GM23338 (cell line): Measurements from ENCODE around the gene CHMP1B. TPM values are rescaled to one million over a fixed set of nuclear protein-coding genes. Genes with fewer than 3 reads are reported as not detected.

Experiments used
- ATAC-seq: fragments of 200-7000 bp; cut with Tn5 transposase; 3 replicates; pipeline ENCODE4 v1.9.1; 2020
- DNase-seq: peaks from one replicate; pipeline ENCODE4 v3.0.0-alpha.2; 2015; ENCODE audit warnings: low spot score
- H2AFZ ChIP-seq: fragments of 200-600 bp; sonication (generic); 2 replicates; pipeline ENCODE4 v1.8.0; 2016; ENCODE audit warnings: antibody characterized with exemption, mild to moderate bottlenecking, moderate library complexity
- H3F3A ChIP-seq: fragments of 200-600 bp; sonication (generic); replicated peaks from 2 replicates; pipeline ENCODE4 v1.8.0; 2017; ENCODE audit warnings: antibody characterized with exemption, mixed run types, low read depth
- H3K27ac ChIP-seq: fragments of 200-600 bp; sonication (generic); 2 replicates; pipeline ENCODE4 v1.6.1; 2016; ENCODE audit warnings: low read depth
- H3K27me3 ChIP-seq: fragments of 200-600 bp; sonication (generic); 2 replicates; pipeline ENCODE4 v1.8.0; 2016; ENCODE audit warnings: mild to moderate bottlenecking, mixed run types, moderate library complexity; ENCODE audit not compliant: insufficient read depth
- H3K36me3 ChIP-seq: fragments of 200-600 bp; sonication (generic); 2 replicates; pipeline ENCODE4 v1.8.0; 2016; ENCODE audit warnings: mild to moderate bottlenecking; ENCODE audit not compliant: insufficient read depth
- H3K4me1 ChIP-seq: fragments of 200-600 bp; sonication (generic); 2 replicates; pipeline ENCODE4 v1.8.0; 2016; ENCODE audit warnings: mild to moderate bottlenecking, moderate library complexity; ENCODE audit not compliant: insufficient read depth
- H3K4me2 ChIP-seq: fragments of 200-600 bp; sonication (generic); 2 replicates; pipeline ENCODE4 v1.7.1; 2017; ENCODE audit warnings: mixed run types
- H3K4me3 ChIP-seq: fragments of 200-600 bp; sonication (generic); 2 replicates; pipeline ENCODE4 v1.6.1; 2016; ENCODE audit warnings: mixed run types
- H3K79me2 ChIP-seq: fragments of 200-600 bp; sonication (generic); replicated peaks from 2 replicates; pipeline ENCODE4 v1.8.0; 2017; ENCODE audit warnings: mild to moderate bottlenecking; ENCODE audit not compliant: insufficient read depth
- H3K9me2 ChIP-seq: fragments of 200-600 bp; sonication (generic); 2 replicates; pipeline ENCODE4 v1.8.0; 2017; ENCODE audit not compliant: insufficient read depth
- H4K20me1 ChIP-seq: fragments of 200-600 bp; sonication (generic); replicated peaks from 2 replicates; pipeline ENCODE4 v1.8.0; 2017; ENCODE audit warnings: mild to moderate bottlenecking; ENCODE audit not compliant: insufficient read depth
- H3K27ac Mint-ChIP-seq: 2 replicates; pipeline ENCODE4 v1.8.0; 2020; ENCODE audit warnings: inconsistent platforms, mild to moderate bottlenecking, moderate library complexity, mixed read lengths
- H3K27me3 Mint-ChIP-seq: 3 replicates; pipeline ENCODE4 v1.8.0; 2022; ENCODE audit warnings: low read depth, mild to moderate bottlenecking, moderate library complexity, mixed read lengths, inconsistent platforms; ENCODE audit not compliant: insufficient read depth, poor library complexity
- H3K36me3 Mint-ChIP-seq: 3 replicates; pipeline ENCODE4 v1.8.0; 2021; ENCODE audit warnings: low read depth, mild to moderate bottlenecking, inconsistent platforms, moderate library complexity, mixed read lengths
- H3K4me1 Mint-ChIP-seq: 3 replicates; pipeline ENCODE4 v1.8.0; 2020; ENCODE audit warnings: mild to moderate bottlenecking, inconsistent platforms, mixed read lengths
- H3K4me3 Mint-ChIP-seq: 3 replicates; pipeline ENCODE4 v1.8.0; 2021; ENCODE audit warnings: moderate library complexity, mild to moderate bottlenecking, inconsistent platforms, mixed read lengths
- H3K9me3 Mint-ChIP-seq: 3 replicates; pipeline ENCODE4 v1.8.0; 2020; ENCODE audit warnings: moderate library complexity, mild to moderate bottlenecking, inconsistent platforms, mixed read lengths
- CREB1 ChIP-seq: fragments of 250-450 bp; sonication (Bioruptor Pico); IDR thresholded peaks from 2 replicates; pipeline ENCODE4 v1.5.0; 2020; ENCODE audit warnings: low read depth, mild to moderate bottlenecking, moderate library complexity
- ETS1 ChIP-seq: IDR thresholded peaks from 2 replicates; pipeline ENCODE4 v1.6.1; 2016; ENCODE audit warnings: antibody characterized with exemption
- EZH2 ChIP-seq: fragments of 200-600 bp; sonication (generic); IDR thresholded peaks from one replicate; pipeline ENCODE4 v1.8.0; 2017; ENCODE audit warnings: antibody characterized with exemption, mild to moderate bottlenecking, low read depth; ENCODE audit not compliant: unreplicated experiment
- EZH2phosphoT487 ChIP-seq: fragments of 200-600 bp; sonication (generic); IDR thresholded peaks from one replicate; pipeline ENCODE4 v1.8.1; 2018; ENCODE audit warnings: antibody characterized with exemption; ENCODE audit not compliant: unreplicated experiment
- JUNB ChIP-seq: IDR thresholded peaks from one replicate; pipeline ENCODE4 v1.6.1; 2016; ENCODE audit warnings: antibody characterized with exemption; ENCODE audit not compliant: unreplicated experiment
- NANOG ChIP-seq: IDR thresholded peaks from 2 replicates; pipeline ENCODE4 v1.6.1; 2016; ENCODE audit warnings: antibody characterized with exemption, borderline replicate concordance
- POLR2AphosphoS5 ChIP-seq: IDR thresholded peaks from 2 replicates; pipeline ENCODE4 v1.6.1; 2016; ENCODE audit warnings: antibody characterized with exemption, low read depth
- STAT1 ChIP-seq: IDR thresholded peaks from one replicate; pipeline ENCODE4 v1.6.1; 2016; ENCODE audit warnings: antibody characterized with exemption; ENCODE audit not compliant: unreplicated experiment
- ZNF114 ChIP-seq: fragments of 250-450 bp; sonication (Bioruptor Pico); IDR thresholded peaks from 2 replicates; pipeline ENCODE4 v1.5.0; 2020; ENCODE audit warnings: mild to moderate bottlenecking, moderate library complexity
- ZNF331 ChIP-seq: fragments of 250-450 bp; sonication (Bioruptor Pico); IDR thresholded peaks from 2 replicates; pipeline ENCODE4 v1.5.0; 2020; ENCODE audit warnings: low read depth, mild to moderate bottlenecking, moderate library complexity
- ZNF462 ChIP-seq: fragments of 250-450 bp; sonication (Bioruptor Pico); IDR thresholded peaks from 2 replicates; pipeline ENCODE4 v1.5.0; 2020; ENCODE audit warnings: mild to moderate bottlenecking, moderate library complexity
- polyA plus RNA-seq: library from polyadenylated mRNA; unstranded; fragments of >200 nt; fragmentation: Nextera tagmentation; extraction: Ambion mirVana; gene quantifications from 2 replicates; pipeline ENCODE4 v1.2.1, GENCODE V29; 2016
- total RNA-seq: library from RNA; depleted of rRNA; stranded (reverse); fragments of >200 nt; shearing (Covaris generic); gene quantifications from 2 replicates; pipeline ENCODE4 v1.2.3, GENCODE V29; 2014
- TF ChIP-seq, protein P1 (sequence below), 2 experiments: fragments of 200-600 bp in 1 of 2; sonication (generic) in 1 of 2; conservative IDR thresholded peaks; 2 replicates each; pipeline versions ENCODE4 v1.5.1 to v1.6.1; 2016 to 2017; ENCODE audit warnings: antibody characterized with exemption in 2 of 2, low read depth in 2 of 2, mild to moderate bottlenecking in 2 of 2, moderate library complexity in 1 of 2
- TF ChIP-seq, protein P2 (sequence below): IDR thresholded peaks from one replicate; pipeline ENCODE4 v1.6.1; 2018; ENCODE audit warnings: antibody characterized with exemption; ENCODE audit not compliant: unreplicated experiment

CHMP1B gene
- total and polyA plus RNA-seq, 2 experiments from 2014 or later: 41.8 to 52.1 TPM

DNA sequence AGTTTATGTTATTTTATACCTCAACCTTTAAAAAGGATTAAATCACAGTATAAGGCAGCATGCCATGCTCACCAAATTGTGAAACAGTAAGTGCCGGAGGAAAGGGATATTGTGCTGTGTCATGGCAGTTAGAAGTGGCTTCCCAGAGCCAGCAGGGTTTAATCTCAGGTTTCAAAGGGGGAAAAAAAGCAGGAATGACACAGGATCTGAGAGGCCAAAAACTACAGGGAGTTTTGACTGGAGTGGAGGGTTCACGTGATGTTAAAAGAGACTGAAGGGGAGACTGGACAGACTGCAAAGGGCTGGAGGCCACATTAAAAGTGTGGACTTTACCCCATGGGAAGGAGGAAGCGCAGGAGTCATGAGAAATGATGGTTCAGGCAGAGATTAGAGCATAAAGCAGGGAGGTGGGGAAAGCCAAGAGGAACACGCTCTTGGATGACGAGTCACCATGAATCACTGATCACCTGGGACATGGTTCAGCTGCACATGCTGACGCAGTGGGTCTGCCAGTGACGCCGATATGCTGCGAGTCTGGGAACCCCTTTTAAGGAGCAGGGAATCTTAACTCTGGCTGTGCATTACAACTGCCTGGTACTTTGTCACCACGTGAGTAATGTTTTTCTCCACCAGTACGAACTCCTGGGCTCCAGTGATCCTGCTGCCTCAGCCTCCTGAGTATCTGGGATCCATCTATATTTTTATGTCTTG, 6.1 kb downstream of the CHMP1B start:
- peaks cover 29% of the 10 kb centered on the region for H3K4me1 Mint-ChIP-seq
- peak overlapping the region; percentile 98 for H3K27ac Mint-ChIP-seq
- H3K4me3 ChIP-seq: no peak overlapping the region
- H2AFZ ChIP-seq: no peak overlapping the region
- no peaks in the 10 kb centered on the region for H3K36me3 ChIP-seq
- peaks cover 19% of the 10 kb centered on the region for H3K4me1 ChIP-seq
- H3K9me3 Mint-ChIP-seq: no peaks in the 10 kb centered on the region
- H4K20me1 ChIP-seq: no peaks in the 10 kb centered on the region
- peak overlapping the region; percentile 37; the same call in 1 of the 2 replicates for H3K27ac ChIP-seq
- H3K4me2 ChIP-seq: 0 out of 2 replicates have a peak overlapping the region, but pooled peaks have one; percentile 1
- H3K9me2 ChIP-seq: no peaks in the 10 kb centered on the region; the same call in 1 of the 2 replicates
- H3F3A ChIP-seq: no peaks in the 10 kb centered on the region
- peaks cover 6% of the 10 kb centered on the region for H3K27me3 Mint-ChIP-seq
- peaks cover 20% of the 10 kb centered on the region for H3K79me2 ChIP-seq
- TF ChIP-seq, protein P1, sequence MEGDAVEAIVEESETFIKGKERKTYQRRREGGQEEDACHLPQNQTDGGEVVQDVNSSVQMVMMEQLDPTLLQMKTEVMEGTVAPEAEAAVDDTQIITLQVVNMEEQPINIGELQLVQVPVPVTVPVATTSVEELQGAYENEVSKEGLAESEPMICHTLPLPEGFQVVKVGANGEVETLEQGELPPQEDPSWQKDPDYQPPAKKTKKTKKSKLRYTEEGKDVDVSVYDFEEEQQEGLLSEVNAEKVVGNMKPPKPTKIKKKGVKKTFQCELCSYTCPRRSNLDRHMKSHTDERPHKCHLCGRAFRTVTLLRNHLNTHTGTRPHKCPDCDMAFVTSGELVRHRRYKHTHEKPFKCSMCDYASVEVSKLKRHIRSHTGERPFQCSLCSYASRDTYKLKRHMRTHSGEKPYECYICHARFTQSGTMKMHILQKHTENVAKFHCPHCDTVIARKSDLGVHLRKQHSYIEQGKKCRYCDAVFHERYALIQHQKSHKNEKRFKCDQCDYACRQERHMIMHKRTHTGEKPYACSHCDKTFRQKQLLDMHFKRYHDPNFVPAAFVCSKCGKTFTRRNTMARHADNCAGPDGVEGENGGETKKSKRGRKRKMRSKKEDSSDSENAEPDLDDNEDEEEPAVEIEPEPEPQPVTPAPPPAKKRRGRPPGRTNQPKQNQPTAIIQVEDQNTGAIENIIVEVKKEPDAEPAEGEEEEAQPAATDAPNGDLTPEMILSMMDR (conservative IDR thresholded peaks at IDR 0.05; ENCODE audit: low read depth in 2 of 2): no peak
- TF ChIP-seq, protein P2, sequence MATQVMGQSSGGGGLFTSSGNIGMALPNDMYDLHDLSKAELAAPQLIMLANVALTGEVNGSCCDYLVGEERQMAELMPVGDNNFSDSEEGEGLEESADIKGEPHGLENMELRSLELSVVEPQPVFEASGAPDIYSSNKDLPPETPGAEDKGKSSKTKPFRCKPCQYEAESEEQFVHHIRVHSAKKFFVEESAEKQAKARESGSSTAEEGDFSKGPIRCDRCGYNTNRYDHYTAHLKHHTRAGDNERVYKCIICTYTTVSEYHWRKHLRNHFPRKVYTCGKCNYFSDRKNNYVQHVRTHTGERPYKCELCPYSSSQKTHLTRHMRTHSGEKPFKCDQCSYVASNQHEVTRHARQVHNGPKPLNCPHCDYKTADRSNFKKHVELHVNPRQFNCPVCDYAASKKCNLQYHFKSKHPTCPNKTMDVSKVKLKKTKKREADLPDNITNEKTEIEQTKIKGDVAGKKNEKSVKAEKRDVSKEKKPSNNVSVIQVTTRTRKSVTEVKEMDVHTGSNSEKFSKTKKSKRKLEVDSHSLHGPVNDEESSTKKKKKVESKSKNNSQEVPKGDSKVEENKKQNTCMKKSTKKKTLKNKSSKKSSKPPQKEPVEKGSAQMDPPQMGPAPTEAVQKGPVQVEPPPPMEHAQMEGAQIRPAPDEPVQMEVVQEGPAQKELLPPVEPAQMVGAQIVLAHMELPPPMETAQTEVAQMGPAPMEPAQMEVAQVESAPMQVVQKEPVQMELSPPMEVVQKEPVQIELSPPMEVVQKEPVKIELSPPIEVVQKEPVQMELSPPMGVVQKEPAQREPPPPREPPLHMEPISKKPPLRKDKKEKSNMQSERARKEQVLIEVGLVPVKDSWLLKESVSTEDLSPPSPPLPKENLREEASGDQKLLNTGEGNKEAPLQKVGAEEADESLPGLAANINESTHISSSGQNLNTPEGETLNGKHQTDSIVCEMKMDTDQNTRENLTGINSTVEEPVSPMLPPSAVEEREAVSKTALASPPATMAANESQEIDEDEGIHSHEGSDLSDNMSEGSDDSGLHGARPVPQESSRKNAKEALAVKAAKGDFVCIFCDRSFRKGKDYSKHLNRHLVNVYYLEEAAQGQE: no peak
- TF ChIP-seq POLR2AphosphoS5 (no peak), ZNF114 (CRISPR knock-in tag) (no peak), STAT1 (no peak), ZNF331 (CRISPR knock-in tag) (no peak), EZH2phosphoT487 (no peak), EZH2 (no peak), JUNB (no peak), ETS1 (no peak), NANOG (no peak), CREB1 (no peak), ZNF462 (CRISPR knock-in tag) (no peak)
- no peaks in the 10 kb centered on the region for H3K27me3 ChIP-seq
- DNase-seq (peak; percentile 78), ATAC-seq (peak; percentile 80)
- no peaks in the 10 kb centered on the region; the same call in 2 of the 3 replicates for H3K36me3 Mint-ChIP-seq
- peak overlapping the region; percentile 54 for H3K4me3 Mint-ChIP-seq
